ENCODE measurements around the gene UBE4A. TPM values are rescaled to one million over a fixed set of nuclear protein-coding genes. Genes with fewer than 3 reads are reported as not detected.

UBE4A gene
- total RNA-seq, 2 experiments from 2014 or later: 40.1 to 43.0 TPM

GRCh38 chr11:118322721-118323120 lies 36.7 kb upstream of the UBE4A start:
- ATAC-seq (ENCODE audit: poor library complexity) (no peak), DNase-seq (no peak)
- intact Hi-C loops (cut with DNase I, micrococcal nuclease): no loop called here
- H3K9me3 ChIP-seq (ENCODE audit: control insufficient read depth in 1 of 2, insufficient read depth in 1 of 2, low read length in 2 of 2): no peaks in the 10 kb centered on the region
- no peaks in the 10 kb centered on the region for H3K27me3 ChIP-seq (ENCODE audit: control insufficient read depth in 1 of 2, insufficient read depth in 2 of 2, low read length in 2 of 2)
- CTCF ChIA-PET: no interaction called here
- Mint-ChIP-seq H3K9me3 (no peaks in the 10 kb centered on the region), H3K36me3 (ENCODE audit: low read depth) (peaks cover 42% of the 10 kb centered on the region), H3K4me1 (ENCODE audit: low read depth) (peaks cover 74% of the 10 kb centered on the region), H3K4me3 (no peak overlapping the region), H3K27ac (peak overlapping the region; percentile 35), H3K27me3 (no peaks in the 10 kb centered on the region)
- peaks cover 9% of the 10 kb centered on the region for H3K36me3 ChIP-seq (ENCODE audit: insufficient read depth, low read length)
- POLR2A ChIA-PET: interaction anchor here (0.6 to 3.1 kb wide), 5 partner anchors 16 to 348 kb away, joined by 3 to 11 read pairs (median 5); partner anchors contain the start of gene UBE4A
- no peak overlapping the region for H3K4me3 ChIP-seq (ENCODE audit: low read length)
- peaks cover 51% of the 10 kb centered on the region for H3K4me1 ChIP-seq (ENCODE audit: insufficient read depth, low read length)
- H3K27ac ChIP-seq (ENCODE audit: low read depth in 1 of 2, low read length in 2 of 2): no peak overlapping the region
- TF ChIP-seq CTCF (IDR thresholded peaks at IDR 0.05): no peak

GRCh38 chr11:118325283-118325682 lies 34.1 kb upstream of the UBE4A start:
- ChIA-PET POLR2A (no interaction called here), CTCF (no interaction called here)
- Histone ChIP-seq H3K9me3 (ENCODE audit: control insufficient read depth in 1 of 2, insufficient read depth in 1 of 2, low read length in 2 of 2) (no peaks in the 10 kb centered on the region), H3K4me1 (ENCODE audit: insufficient read depth, low read length) (peaks cover 25% of the 10 kb centered on the region), H3K36me3 (ENCODE audit: insufficient read depth, low read length) (peaks cover 12% of the 10 kb centered on the region), H3K4me3 (ENCODE audit: low read length) (no peak overlapping the region), H3K27ac (ENCODE audit: low read depth in 1 of 2, low read length in 2 of 2) (no peak overlapping the region), H3K27me3 (ENCODE audit: control insufficient read depth in 1 of 2, insufficient read depth in 2 of 2, low read length in 2 of 2) (no peaks in the 10 kb centered on the region)
- Mint-ChIP-seq H3K9me3 (no peaks in the 10 kb centered on the region), H3K27me3 (no peaks in the 10 kb centered on the region), H3K27ac (no peak overlapping the region), H3K4me3 (no peak overlapping the region), H3K4me1 (ENCODE audit: low read depth) (peaks cover 65% of the 10 kb centered on the region), H3K36me3 (ENCODE audit: low read depth) (peaks cover 37% of the 10 kb centered on the region)
- TF ChIP-seq CTCF (IDR thresholded peaks at IDR 0.05): no peak
- no peak for ATAC-seq (ENCODE audit: poor library complexity)
- no peak for DNase-seq
- intact Hi-C loops (cut with DNase I, micrococcal nuclease): no loop called here

- intact Hi-C loops (cut with DNase I, micrococcal nuclease): no loop called here
- Mint-ChIP-seq H3K36me3 (ENCODE audit: low read depth) (peaks cover 18% of the 10 kb centered on the region), H3K27ac (peak overlapping the region; percentile 75), H3K4me1 (ENCODE audit: low read depth) (peaks cover 43% of the 10 kb centered on the region), H3K4me3 (no peak overlapping the region), H3K27me3 (no peaks in the 10 kb centered on the region), H3K9me3 (no peaks in the 10 kb centered on the region)
- Histone ChIP-seq H3K9me3 (ENCODE audit: control insufficient read depth in 1 of 2, insufficient read depth in 1 of 2, low read length in 2 of 2) (no peaks in the 10 kb centered on the region), H3K36me3 (ENCODE audit: insufficient read depth, low read length) (peaks cover 3% of the 10 kb centered on the region), H3K27me3 (ENCODE audit: control insufficient read depth in 1 of 2, insufficient read depth in 2 of 2, low read length in 2 of 2) (no peaks in the 10 kb centered on the region), H3K27ac (ENCODE audit: low read depth in 1 of 2, low read length in 2 of 2) (no peak overlapping the region), H3K4me3 (ENCODE audit: low read length) (no peak overlapping the region), H3K4me1 (ENCODE audit: insufficient read depth, low read length) (peaks cover 10% of the 10 kb centered on the region)
- ChIA-PET POLR2A (interaction anchor here (0.7 kb wide), 1 partner anchor 278 kb away, joined by 3 read pairs; no protein-coding TSS in a partner anchor), CTCF (no interaction called here)
- no peak for TF ChIP-seq CTCF (IDR thresholded peaks at IDR 0.05)
- ATAC-seq (ENCODE audit: poor library complexity) (no peak), DNase-seq (no peak)
These were observed 30.7 kb upstream of the UBE4A start for GRCh38 chr11:118328745-118329144.
